GM21526 (cell line): ENCODE measurements around the gene TTR.

Experiments used
- ATAC-seq: cut with Tn5 transposase; IDR thresholded peaks from one replicate; pipeline ENCODE4 v1.9.1; 2021; ENCODE audit warnings: moderate library complexity; ENCODE audit not compliant: unreplicated experiment, low FRiP score

Gene TTR

DNA sequence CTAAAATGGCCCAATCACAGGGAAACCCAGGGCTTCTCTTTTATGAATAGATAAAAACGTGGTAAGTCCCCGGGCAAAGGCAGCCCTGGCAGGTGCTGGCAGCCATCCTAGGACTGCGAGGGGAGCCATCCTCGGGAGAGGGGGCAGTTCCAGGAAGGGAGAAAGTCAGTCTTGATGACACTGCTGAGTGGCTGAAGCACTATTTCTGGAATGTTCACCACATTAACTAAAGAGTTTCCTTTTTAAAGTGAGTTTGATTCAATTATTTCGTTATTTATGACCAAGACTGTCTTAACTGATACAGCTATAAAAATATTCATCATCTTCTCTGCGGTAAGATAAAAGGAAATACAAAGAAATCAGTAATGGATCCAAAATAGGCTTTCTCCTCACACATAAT, 20.4 kb downstream of the TTR start:
- ATAC-seq, result no peak

GRCh38 chr18:31614044-31614443, 22.4 kb downstream of the TTR start:
- no peak for ATAC-seq

GRCh38 chr18:31616586-31616985, 24.9 kb downstream of the TTR start:
- no peak for ATAC-seq

- ATAC-seq, result no peak
Observed at GRCh38 chr18:31617031-31617717, 25.5 kb downstream of the TTR start.

GRCh38 chr18:31618801-31619200, 27.1 kb downstream of the TTR start:
- no peak for ATAC-seq

GRCh38 chr18:31619291-31619690, 27.6 kb downstream of the TTR start:
- no peak for ATAC-seq

GRCh38 chr18:31624892-31625640, 33.4 kb downstream of the TTR start:
- no peak for ATAC-seq

- no peak for ATAC-seq
Observed at GRCh38 chr18:31626409-31626808, 34.7 kb downstream of the TTR start.

GRCh38 chr18:31630549-31630948, 38.9 kb downstream of the TTR start:
- no peak for ATAC-seq

GRCh38 chr18:31631526-31631925, 39.8 kb downstream of the TTR start:
- ATAC-seq, result no peak

GRCh38 chr18:31632356-31632755, 40.7 kb downstream of the TTR start:
- no peak for ATAC-seq

DNA sequence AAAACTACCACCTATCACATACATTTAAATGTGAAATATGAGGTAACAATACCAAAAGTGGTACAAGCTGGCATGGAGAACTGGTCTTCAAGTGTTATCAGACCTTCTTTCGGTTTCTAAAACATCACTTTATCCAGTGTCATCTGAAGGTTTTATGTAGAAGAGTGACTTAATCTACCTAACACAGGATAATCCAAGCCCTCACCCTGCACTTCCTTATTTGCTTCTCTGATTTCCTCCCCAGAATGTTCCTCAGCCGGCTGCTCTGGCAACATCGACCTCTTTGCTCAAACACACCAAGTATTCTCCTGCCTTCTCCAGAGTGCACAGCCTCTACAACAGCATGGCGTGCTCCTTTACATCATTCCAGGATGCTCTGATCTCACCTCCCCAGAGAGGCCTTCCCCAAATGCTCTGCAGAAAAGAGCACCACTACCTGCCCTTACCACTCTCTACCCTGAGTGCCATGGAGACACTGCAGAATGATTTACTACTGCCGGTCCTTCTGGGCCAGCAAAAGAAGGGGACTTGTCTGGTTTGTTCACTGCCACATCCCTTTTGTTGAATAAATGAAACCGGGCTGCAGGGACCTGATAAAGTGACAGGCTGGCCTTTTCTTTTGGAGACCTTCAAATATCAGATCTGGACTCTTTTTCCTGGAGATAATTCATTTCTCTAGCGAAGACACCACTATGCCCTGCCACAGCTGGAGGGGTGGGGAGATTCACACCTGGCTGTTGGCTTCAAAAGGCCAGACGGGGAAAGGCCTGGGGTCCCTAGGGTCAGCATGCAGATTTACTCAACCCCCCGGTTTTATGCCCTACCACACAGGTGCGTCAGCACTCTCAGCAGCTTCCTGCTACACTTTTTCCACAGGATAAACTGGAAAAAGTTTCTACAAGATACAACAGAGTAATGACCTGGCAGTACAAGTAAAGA, 42.0 kb downstream of the TTR start:
- ATAC-seq, result peak; percentile 19

DNA sequence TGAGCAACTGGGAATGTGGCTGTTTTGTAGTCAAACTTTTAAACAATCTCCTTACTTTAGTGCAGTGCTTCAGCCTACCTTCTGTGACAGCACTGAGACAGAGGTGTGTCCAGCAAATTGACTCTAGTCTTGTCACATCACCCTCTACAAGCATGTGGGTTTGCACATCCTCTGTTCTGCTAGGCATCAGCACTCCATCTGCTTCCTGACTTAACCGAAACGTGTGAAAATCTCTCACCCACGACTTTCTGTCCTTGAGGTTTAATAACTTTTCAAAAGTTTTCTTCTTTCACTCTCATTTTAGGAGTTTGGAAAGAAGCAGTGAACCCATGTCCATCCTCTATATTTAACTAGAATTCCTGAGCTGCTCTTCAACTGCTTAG, 42.6 kb downstream of the TTR start:
- ATAC-seq, result peak; percentile 97

DNA sequence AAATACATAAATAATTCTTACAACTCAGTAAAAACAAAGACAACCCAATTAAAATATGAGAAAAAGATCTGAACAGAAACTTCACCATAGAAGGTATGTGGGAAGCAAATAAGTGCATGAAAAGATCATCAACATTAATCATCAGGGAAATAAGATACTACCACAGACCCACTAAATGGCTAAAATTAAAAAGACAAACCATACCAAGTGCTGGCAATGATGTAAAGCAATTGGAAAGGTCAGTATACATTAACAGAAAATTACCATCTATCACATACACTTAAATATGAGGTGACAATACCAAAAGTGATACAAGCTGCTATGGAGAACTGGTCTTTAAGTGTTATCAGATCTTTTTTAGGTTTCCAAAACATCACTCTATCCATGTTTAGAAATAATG, 44.7 kb downstream of the TTR start:
- no peak for ATAC-seq

GRCh38 chr18:31637445-31637844, 45.8 kb downstream of the TTR start:
- ATAC-seq, result no peak

- no peak for ATAC-seq
Observed at GRCh38 chr18:31643003-31643402, 51.3 kb downstream of the TTR start.

GRCh38 chr18:31645411-31645810, 53.7 kb downstream of the TTR start:
- no peak for ATAC-seq

DNA sequence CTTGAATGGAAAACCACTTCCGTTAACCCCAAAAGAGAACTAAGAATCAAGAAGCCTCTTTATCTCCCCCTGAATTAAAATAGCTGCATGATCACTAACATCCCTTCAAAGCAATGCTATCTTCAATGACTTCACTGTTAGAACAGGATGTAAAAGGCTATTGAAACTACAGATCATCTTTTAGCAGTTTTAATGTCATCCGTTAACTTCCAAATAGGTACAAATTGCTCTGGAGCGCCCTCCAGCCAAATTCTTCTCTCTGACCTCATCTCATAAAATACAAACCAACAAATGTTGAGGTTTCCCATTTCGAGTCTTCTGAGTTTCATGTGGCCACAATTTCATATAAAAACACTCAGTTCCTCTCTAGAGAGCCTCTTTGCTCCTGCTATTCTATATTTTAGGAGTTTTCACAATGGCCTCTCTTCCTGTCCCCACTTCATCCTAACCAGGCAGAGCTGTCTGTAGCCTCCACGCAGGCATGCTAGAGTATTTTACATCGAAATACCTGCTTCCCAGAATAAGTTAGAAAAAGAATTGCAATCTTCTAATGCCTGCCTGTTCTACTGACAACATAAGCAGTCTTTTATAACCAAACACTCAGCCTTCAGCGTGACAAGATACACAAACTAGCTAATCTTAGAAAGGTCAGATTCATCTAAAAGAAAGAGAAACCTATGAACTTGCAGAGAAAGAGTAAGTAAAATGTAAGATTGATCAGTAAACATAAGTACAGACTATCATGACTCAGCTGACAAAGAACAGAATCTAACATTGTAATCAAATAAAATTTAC, 54.9 kb downstream of the TTR start:
- no peak for ATAC-seq

DNA sequence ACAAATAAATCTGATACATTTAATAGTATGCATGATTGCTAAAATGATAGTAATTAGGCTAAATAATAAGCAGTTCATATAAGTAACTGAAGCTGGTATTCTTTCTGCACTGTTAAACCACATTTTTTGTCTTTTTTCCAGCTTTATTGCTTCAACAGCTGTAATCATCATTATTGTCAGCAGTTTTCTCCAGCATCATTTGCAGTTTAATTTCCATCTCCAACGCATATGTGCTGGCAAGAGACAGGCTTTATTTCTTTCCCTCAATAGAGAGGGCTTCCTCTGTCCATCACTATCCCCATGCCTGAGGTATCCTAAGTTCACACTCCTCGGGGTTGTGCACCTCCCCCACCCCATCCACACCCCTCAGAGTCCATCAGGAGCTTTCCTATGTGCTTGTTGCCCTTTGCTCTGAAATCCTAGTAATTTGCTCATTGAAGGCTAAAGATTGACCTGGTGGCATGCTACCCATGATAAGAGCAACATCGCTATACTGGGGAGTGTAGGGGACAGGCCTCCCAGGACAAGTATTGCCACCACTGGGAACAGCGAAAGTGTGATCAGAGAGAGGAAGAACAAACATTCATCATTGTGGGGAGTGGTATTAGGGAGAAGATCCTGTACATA, 55.6 kb downstream of the TTR start:
- ATAC-seq, result no peak
